SK-N-SH (cell line): ENCODE results near the gene DNAJB8. TPM values are rescaled to one million over a fixed set of nuclear protein-coding genes. Genes with fewer than 3 reads are reported as not detected.

Experiments
- CTCF ChIA-PET: fragments of 300-600, 350-600 bp; formaldehyde crosslinking; extraction: SDS; loops from one replicate; lab custom pipeline; 2021; lab: Yijun Ruan, JAX
- POLR2A ChIA-PET: fragments of 350-600 bp; sonication (Branson Sonifier 250); formaldehyde crosslinking; extraction: SDS; loops from one replicate; lab custom pipeline; 2020; ENCODE audit warnings: antibody characterized with exemption, inconsistent platforms; lab: Yijun Ruan, JAX
- DNase-seq: peaks from one replicate; pipeline ENCODE4 v3.0.0; 2012
- H2AFZ ChIP-seq: fragments of 200-600 bp; sonication (generic); 2 replicates; pipeline ENCODE4 v1.8.1; 2016; ENCODE audit warnings: antibody characterized with exemption, mild to moderate bottlenecking, low read depth
- H3F3A ChIP-seq: fragments of 200-600 bp; sonication (generic); replicated peaks from 2 replicates; pipeline ENCODE3; 2016; ENCODE audit warnings: antibody characterized with exemption, mild to moderate bottlenecking; ENCODE audit not compliant: insufficient read depth
- H3K27ac ChIP-seq, 2 experiments: fragments of 200-500 bp in 1 of 2; fragments of 200-600 bp in 1 of 2; sonication (Bioruptor generic) in 1 of 2; sonication (generic), shearing (Covaris generic) in 1 of 2; 2 replicates each; pipeline versions ENCODE4 v1.5.1 to v1.6.1; 2014 to 2016; ENCODE audit warnings: low read depth in 2 of 2, inconsistent platforms in 1 of 2, low read length in 1 of 2, mild to moderate bottlenecking in 1 of 2, mixed read lengths in 1 of 2
- H3K27me3 ChIP-seq: fragments of 200-600 bp; sonication (generic), shearing (Covaris generic); 2 replicates; pipeline ENCODE4 v1.6.1; 2016; ENCODE audit warnings: mixed run types; ENCODE audit not compliant: insufficient read depth
- H3K36me3 ChIP-seq, 2 experiments: fragments of 200-500 bp in 1 of 2; fragments of 200-600 bp in 1 of 2; sonication (Bioruptor generic) in 1 of 2; sonication (generic) in 1 of 2; replicated peaks in 1 of 2; 2 replicates each; pipeline versions ENCODE3 to v1.5.1; 2014 to 2016; ENCODE audit warnings: low read length in 1 of 2, mild to moderate bottlenecking in 1 of 2; ENCODE audit not compliant: insufficient read depth in 2 of 2, control insufficient read depth in 1 of 2
- H3K4me1 ChIP-seq, 2 experiments: fragments of 200-500 bp in 1 of 2; fragments of 200-600 bp in 1 of 2; sonication (Bioruptor generic) in 1 of 2; sonication (generic), shearing (Covaris generic) in 1 of 2; 2 replicates each; pipeline versions ENCODE4 v1.5.1 to v1.6.1; 2014 to 2016; ENCODE audit warnings: low read depth in 1 of 2, low read length in 1 of 2, mixed run types in 1 of 2; ENCODE audit not compliant: insufficient read depth in 2 of 2, control insufficient read depth in 1 of 2
- H3K4me2 ChIP-seq: fragments of 200-600 bp; sonication (generic), shearing (Covaris generic); 2 replicates; pipeline ENCODE4 v1.6.1; 2017; ENCODE audit warnings: mixed run types
- H3K4me3 ChIP-seq, 2 experiments: fragments of 200-500 bp in 1 of 2; fragments of 200-600 bp in 1 of 2; sonication (Bioruptor generic) in 1 of 2; sonication (generic), shearing (Covaris generic) in 1 of 2; 2 replicates each; pipeline versions ENCODE4 v1.5.1 to v1.8.1; 2014 to 2016; ENCODE audit warnings: low read depth in 2 of 2, inconsistent platforms in 1 of 2, low read length in 1 of 2, mild to moderate bottlenecking in 1 of 2, mixed read lengths in 1 of 2, moderate library complexity in 1 of 2
- H3K79me2 ChIP-seq: fragments of 200-600 bp; sonication (generic); 2 replicates; pipeline ENCODE4 v1.8.1; 2017; ENCODE audit warnings: mild to moderate bottlenecking; ENCODE audit not compliant: insufficient read depth
- H3K9ac ChIP-seq: fragments of 200-600 bp; sonication (generic); 2 replicates; pipeline ENCODE4 v1.6.1; 2017; ENCODE audit warnings: mixed run types
- H3K9me2 ChIP-seq: fragments of 200-600 bp; sonication (generic); 2 replicates; pipeline ENCODE4 v1.6.1; 2017; ENCODE audit warnings: mixed run types
- H3K9me3 ChIP-seq: fragments of 200-600 bp; sonication (generic); 2 replicates; pipeline ENCODE4 v1.6.1; 2017; ENCODE audit warnings: mixed run types, mild to moderate bottlenecking, moderate library complexity
- H4K20me1 ChIP-seq: fragments of 200-600 bp; sonication (generic); 2 replicates; pipeline ENCODE4 v1.6.1; 2017; ENCODE audit warnings: mild to moderate bottlenecking, mixed run types; ENCODE audit not compliant: insufficient read depth
- ELF1 ChIP-seq: IDR thresholded peaks from 2 replicates; pipeline ENCODE4 v1.4.0; 2012
- FOXM1 ChIP-seq: IDR thresholded peaks from 2 replicates; pipeline ENCODE4 v1.4.0; 2012; ENCODE audit warnings: low read depth, mild to moderate bottlenecking
- GATA2 ChIP-seq: sonication (generic); formaldehyde crosslinking; IDR thresholded peaks from 2 replicates; pipeline ENCODE4 v1.5.0; 2020; ENCODE audit warnings: mild to moderate bottlenecking, missing genetic modification reagents
- MEF2A ChIP-seq: IDR thresholded peaks from 2 replicates; pipeline ENCODE4 v1.4.0; 2012; ENCODE audit warnings: low read depth, borderline replicate concordance
- POLR2AphosphoS5 ChIP-seq: IDR thresholded peaks from 2 replicates; pipeline ENCODE4 v1.6.1; 2012; ENCODE audit warnings: low read depth, low read length
- RFX5 ChIP-seq: IDR thresholded peaks from 2 replicates; pipeline ENCODE4 v1.6.1; 2012; ENCODE audit warnings: mild to moderate bottlenecking, improper control_type of control experiment, low read length
- SMC3 ChIP-seq: IDR thresholded peaks from 2 replicates; pipeline ENCODE4 v1.6.1; 2012; ENCODE audit warnings: low read depth, low read length, improper control_type of control experiment
- TCF12 ChIP-seq: IDR thresholded peaks from 2 replicates; pipeline ENCODE4 v1.4.0; 2012
- TEAD4 ChIP-seq: IDR thresholded peaks from 2 replicates; pipeline ENCODE4 v1.4.0; 2012; ENCODE audit warnings: mild to moderate bottlenecking, borderline replicate concordance; ENCODE audit not compliant: insufficient read depth
- WGBS: methylation state at CpG from one replicate; pipeline ENCODE4 v1.1.6; 2017; ENCODE audit warnings: low lambda C conversion rate; 5-methylcytosine and 5-hydroxymethylcytosine counted together
- polyA plus RNA-seq, 3 experiments: library from polyadenylated mRNA; depleted of rRNA; stranded (reverse); fragments of >200 nt; gene quantifications; 2 replicates each; pipeline ENCODE4 v1.2.3, GENCODE V29; 2012
- TF ChIP-seq, protein P1 (sequence below): IDR thresholded peaks from 2 replicates; pipeline ENCODE4; 2012
- TF ChIP-seq, protein P2 (sequence below): IDR thresholded peaks from 2 replicates; pipeline ENCODE4 v1.4.0; 2012; ENCODE audit warnings: low read depth, borderline replicate concordance
- TF ChIP-seq, protein P3 (sequence below): fragments of 200-600 bp; sonication (generic); IDR thresholded peaks from 2 replicates; pipeline ENCODE4 v1.6.1; 2017; ENCODE audit warnings: antibody characterized with exemption, mild to moderate bottlenecking, moderate library complexity
- TF ChIP-seq, protein P4 (sequence below): fragments of 150-350 bp; IDR thresholded peaks from 2 replicates; pipeline ENCODE4 v1.6.1; 2017; ENCODE audit warnings: antibody characterized with exemption, low read length, low read depth, borderline replicate concordance
- TF ChIP-seq, protein P5 (sequence below): IDR thresholded peaks from 2 replicates; pipeline ENCODE4 v1.4.0; 2012; ENCODE audit warnings: low read depth, borderline replicate concordance

Gene DNAJB8
- polyA plus RNA-seq, 1 of the 3 experiments (the other 2 are of a cell fraction) = not detected

DNA sequence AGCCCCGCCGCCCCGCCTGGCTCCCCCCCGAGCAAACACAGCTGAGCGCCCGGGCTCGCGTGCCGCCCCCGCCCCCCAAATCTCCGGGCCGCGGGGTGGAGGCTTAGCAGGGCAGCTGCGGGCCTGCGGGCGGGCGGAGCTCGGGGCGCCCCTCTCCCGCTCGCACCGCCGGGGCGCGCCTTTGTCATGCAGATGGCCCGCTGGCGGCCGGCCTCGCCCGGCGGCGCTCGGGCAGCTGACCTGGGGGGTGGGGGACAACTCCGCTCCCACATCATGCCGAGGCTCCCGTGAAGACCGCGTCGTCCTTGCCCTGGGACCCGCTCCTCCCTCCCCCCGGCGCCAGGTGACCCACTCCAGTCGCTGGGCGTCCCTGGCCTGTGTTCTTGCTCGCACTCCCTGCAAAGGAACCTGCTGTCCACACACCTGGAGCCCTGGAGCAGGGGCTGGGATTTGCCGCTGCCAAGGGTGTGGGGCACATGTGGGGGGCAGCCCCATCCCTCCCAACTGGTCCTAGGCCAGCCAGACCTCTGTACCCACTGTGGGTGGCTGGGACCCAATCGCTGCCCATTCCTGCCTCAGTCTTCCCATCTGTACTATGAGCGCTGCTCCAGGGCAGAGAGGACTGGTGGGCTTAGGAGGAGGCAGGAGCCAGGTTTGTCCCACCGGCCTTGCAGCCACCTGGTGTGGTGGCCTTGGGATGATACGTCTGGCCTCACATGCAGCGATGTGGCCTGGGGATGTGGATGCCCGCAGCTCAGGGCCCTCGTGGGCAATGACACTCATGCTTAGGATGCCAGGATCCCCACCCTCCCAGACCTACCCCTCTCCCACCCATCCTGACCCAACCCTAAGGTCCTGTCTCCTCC lies 33.5 kb downstream of the DNAJB8 start:
- H3K36me3 ChIP-seq = no peaks in the 10 kb centered on the region
- H3K9ac ChIP-seq = no peak overlapping the region
- no peak for TF ChIP-seq TCF12
- TF ChIP-seq ELF1 = no peak
- TF ChIP-seq, protein P1, sequence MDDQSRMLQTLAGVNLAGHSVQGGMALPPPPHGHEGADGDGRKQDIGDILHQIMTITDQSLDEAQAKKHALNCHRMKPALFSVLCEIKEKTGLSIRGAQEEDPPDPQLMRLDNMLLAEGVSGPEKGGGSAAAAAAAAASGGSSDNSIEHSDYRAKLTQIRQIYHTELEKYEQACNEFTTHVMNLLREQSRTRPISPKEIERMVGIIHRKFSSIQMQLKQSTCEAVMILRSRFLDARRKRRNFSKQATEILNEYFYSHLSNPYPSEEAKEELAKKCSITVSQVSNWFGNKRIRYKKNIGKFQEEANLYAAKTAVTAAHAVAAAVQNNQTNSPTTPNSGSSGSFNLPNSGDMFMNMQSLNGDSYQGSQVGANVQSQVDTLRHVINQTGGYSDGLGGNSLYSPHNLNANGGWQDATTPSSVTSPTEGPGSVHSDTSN = no peak
- no peak for TF ChIP-seq RFX5
- no peak for TF ChIP-seq GATA2 (CRISPR knock-in tag)
- TF ChIP-seq, protein P2, sequence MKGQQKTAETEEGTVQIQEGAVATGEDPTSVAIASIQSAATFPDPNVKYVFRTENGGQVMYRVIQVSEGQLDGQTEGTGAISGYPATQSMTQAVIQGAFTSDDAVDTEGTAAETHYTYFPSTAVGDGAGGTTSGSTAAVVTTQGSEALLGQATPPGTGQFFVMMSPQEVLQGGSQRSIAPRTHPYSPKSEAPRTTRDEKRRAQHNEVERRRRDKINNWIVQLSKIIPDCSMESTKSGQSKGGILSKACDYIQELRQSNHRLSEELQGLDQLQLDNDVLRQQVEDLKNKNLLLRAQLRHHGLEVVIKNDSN = no peak
- TF ChIP-seq, protein P3, sequence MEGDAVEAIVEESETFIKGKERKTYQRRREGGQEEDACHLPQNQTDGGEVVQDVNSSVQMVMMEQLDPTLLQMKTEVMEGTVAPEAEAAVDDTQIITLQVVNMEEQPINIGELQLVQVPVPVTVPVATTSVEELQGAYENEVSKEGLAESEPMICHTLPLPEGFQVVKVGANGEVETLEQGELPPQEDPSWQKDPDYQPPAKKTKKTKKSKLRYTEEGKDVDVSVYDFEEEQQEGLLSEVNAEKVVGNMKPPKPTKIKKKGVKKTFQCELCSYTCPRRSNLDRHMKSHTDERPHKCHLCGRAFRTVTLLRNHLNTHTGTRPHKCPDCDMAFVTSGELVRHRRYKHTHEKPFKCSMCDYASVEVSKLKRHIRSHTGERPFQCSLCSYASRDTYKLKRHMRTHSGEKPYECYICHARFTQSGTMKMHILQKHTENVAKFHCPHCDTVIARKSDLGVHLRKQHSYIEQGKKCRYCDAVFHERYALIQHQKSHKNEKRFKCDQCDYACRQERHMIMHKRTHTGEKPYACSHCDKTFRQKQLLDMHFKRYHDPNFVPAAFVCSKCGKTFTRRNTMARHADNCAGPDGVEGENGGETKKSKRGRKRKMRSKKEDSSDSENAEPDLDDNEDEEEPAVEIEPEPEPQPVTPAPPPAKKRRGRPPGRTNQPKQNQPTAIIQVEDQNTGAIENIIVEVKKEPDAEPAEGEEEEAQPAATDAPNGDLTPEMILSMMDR = no peak
- TF ChIP-seq, protein P4, sequence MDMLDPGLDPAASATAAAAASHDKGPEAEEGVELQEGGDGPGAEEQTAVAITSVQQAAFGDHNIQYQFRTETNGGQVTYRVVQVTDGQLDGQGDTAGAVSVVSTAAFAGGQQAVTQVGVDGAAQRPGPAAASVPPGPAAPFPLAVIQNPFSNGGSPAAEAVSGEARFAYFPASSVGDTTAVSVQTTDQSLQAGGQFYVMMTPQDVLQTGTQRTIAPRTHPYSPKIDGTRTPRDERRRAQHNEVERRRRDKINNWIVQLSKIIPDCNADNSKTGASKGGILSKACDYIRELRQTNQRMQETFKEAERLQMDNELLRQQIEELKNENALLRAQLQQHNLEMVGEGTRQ = no peak
- TF ChIP-seq, protein P5, sequence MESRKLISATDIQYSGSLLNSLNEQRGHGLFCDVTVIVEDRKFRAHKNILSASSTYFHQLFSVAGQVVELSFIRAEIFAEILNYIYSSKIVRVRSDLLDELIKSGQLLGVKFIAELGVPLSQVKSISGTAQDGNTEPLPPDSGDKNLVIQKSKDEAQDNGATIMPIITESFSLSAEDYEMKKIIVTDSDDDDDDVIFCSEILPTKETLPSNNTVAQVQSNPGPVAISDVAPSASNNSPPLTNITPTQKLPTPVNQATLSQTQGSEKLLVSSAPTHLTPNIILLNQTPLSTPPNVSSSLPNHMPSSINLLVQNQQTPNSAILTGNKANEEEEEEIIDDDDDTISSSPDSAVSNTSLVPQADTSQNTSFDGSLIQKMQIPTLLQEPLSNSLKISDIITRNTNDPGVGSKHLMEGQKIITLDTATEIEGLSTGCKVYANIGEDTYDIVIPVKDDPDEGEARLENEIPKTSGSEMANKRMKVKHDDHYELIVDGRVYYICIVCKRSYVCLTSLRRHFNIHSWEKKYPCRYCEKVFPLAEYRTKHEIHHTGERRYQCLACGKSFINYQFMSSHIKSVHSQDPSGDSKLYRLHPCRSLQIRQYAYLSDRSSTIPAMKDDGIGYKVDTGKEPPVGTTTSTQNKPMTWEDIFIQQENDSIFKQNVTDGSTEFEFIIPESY = no peak
- no peak for TF ChIP-seq SMC3
- TF ChIP-seq POLR2AphosphoS5 = no peak
- TF ChIP-seq FOXM1 = no peak
- no peak for TF ChIP-seq TEAD4
- TF ChIP-seq MEF2A = no peak
- TF ChIP-seq, all 33 proteins: peak for 0
- H3F3A ChIP-seq = peaks cover 3% of the 10 kb centered on the region
- no peaks in the 10 kb centered on the region for H3K79me2 ChIP-seq
- no peaks in the 10 kb centered on the region for H3K9me2 ChIP-seq
- peaks cover 0 to 53% of the 10 kb centered on the region in 2 experiments; a peak in 1 of 4 replicates for H3K4me1 ChIP-seq
- no peak overlapping the region for H2AFZ ChIP-seq
- CTCF ChIA-PET = interaction anchor here (1.0 to 1.8 kb wide), 2 partner anchors 25 to 152 kb away, joined by 3 to 8 read pairs; no protein-coding TSS in a partner anchor
- DNase-seq = peak; percentile 49
- POLR2A ChIA-PET = interaction anchor here (0.6 to 1.4 kb wide), 2 partner anchors 25 to 41 kb away, joined by 3 to 8 read pairs; no protein-coding TSS in a partner anchor
- H3K4me3 ChIP-seq = no peak overlapping the region
- H3K27me3 ChIP-seq = no peaks in the 10 kb centered on the region
- H3K9me3 ChIP-seq = no peaks in the 10 kb centered on the region
- no peaks in the 10 kb centered on the region for H4K20me1 ChIP-seq
- no peak overlapping the region for H3K4me2 ChIP-seq
- 82% methylated on average over 31 of the region's 53 CpGs for WGBS
- no peak overlapping the region for H3K27ac ChIP-seq
